ENCODE measurements around the gene NT5DC1.
A peak's percentile ranks its signal among the peaks of the same experiment; 100 is the strongest.

The NT5DC1 gene
- total RNA-seq = 6.9 to 32.2 (median 20.2) reads per million in 17 experiments

GRCh38 chr6:116100419-116101301 lies at the start of gene NT5DC1:
Gene NT5DC1, plus strand, starts transcription at chr6:116100853. Its CDS starts 78 bp downstream, at chr6:116100931.
- DNase-seq = peak; percentile 79 to 93 (median 85)

DNA sequence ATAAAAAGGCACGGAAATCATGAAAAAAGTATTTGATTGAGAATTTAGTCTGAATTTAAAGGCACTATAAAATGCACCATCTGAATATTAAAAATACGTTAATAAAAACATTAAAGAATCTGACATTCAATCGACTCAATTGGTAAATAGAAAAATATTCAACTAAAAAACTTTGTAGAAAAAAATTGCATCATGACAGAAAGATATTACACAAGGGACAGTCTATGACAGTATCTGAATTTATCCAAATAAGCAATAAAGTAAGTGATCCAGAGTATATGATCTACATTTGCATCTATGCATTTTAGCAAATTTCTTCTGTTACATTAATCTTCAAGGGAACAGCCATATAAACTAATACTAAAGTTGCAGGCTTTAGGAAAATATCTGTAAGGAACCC lies 49.4 kb upstream of the NT5DC1 start:
- no peak for DNase-seq

DNA sequence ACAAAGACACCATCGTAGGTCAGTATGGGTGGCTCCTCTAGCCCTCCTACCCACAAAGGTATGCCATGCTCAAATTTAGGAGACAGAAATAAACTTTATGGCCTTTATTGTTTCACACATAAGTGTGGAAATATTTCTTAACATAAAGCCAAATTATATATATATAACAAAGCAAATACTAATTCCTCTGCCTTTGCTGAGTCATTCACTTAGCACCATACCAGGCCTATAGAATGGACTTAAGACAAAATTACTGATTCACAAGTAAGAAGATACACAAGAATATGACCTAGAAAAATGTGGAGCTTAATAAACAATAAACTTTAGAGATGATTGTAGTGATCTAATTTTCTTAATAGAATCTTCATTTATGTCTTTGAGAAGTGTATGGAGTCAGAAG lies 45.1 kb upstream of the NT5DC1 start:
- no peak for DNase-seq

DNA sequence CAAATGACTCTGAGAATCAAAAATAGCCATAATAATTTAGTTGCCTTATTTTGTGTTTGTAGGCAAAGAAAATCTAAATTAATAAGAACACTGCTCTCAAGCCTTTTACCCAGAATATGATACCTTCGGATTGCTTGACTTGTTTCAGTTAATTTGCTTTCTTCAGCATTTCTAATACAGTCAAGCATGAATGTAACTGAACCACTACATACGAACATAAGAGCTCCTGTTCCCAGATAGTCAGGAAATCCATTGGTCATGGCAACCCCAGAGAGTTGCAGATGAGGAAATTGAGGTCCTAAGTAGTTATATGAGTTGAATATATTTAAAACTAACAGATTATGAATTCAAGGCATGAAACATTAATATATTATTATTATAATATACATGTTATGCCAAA lies 42.9 kb upstream of the NT5DC1 start:
- no peak for DNase-seq

DNA sequence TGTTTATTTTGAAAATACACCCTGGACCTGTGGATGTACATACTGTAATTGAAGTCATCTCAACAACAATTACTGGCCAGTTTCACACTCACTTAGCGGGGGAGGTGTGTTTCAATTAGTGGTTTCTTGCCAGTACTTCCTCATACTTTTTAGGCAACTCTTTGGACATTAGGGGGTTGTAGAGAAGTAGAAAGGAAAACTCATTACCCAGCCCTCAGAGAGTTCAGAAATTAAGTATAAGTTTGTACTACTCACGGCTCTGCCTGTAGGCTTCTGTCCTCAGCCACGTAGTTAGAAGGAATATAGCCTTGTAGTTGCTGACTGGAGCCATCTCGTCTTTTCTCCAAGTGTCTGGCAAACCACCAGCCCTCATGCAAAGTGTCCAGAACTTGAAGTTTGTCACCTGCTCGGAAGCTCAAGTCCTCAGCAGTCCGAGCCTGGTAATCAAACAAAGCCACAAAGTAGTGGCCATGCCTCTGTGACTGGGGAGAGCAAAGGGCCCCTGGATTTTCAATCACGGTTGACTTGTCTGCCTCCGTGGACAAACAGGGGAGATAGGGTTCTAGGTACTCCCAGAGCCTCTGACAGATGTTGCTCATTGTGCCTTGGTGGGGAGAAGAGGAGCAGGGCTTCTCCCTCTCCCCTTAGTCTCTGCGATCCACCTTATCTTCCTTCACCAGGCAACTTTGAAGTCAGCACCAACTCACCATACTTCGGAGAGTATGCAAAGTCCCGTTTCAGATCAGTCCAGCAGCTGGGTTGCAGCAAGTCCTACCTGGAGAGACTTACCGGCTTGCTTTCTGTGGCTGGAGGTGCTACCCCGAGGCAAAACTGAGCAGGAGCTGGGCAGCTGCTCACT lies 40.7 kb upstream of the NT5DC1 start:
- peak in 3 of 4 experiments; percentile 6 to 20 (median 19) for DNase-seq

- peak in 1 of 4 experiments; percentile 12 for DNase-seq
These were observed 39.9 kb upstream of the NT5DC1 start, which contains the start of gene FRK for GRCh38 chr6:116060572-116061283. Gene FRK, minus strand, starts transcription at chr6:116060891. Its CDS starts 580 bp downstream, at chr6:116060311.

GRCh38 chr6:116062496-116062895 lies 38.2 kb upstream of the NT5DC1 start:
- no peak for DNase-seq

DNA sequence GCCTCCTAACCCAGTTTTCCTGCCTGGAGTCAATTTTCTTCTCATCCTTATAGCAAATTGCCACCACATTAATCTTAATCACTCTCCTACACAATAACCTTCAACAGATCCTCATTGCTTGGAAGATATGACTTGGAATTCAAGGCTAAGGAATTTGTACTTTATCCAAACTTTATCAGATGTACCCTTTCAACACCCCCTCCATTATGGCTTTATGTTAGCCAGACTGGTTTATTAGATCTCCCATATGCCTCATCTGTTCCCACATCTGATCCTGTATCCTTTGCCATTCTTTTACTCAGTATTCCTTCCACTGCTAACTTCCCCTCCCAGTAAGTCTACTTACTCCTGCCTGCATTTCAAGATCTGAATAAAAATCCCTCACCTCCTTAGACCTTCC lies 36.0 kb upstream of the NT5DC1 start:
- DNase-seq = no peak

- no peak for DNase-seq
These were observed 33.9 kb upstream of the NT5DC1 start for GRCh38 chr6:116066789-116067188.

DNA sequence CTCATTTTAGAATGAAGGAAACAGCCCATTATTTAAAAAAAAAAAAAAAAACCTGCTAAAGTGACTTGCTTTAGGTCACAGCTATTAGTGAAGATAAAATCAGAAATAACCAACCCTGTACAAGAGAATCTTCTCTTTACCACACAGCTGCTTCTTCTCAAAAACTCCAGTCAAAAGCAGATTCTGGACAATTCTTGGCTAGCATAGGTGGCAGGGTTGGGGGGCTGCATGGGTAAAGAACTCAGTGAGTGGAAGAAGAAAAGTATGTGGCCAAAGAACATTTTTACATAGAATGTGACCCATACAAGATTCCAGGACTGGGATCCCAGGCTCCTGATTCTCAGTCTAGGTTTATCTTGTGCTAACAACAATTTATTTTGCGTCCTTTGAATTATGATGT lies 30.6 kb upstream of the NT5DC1 start:
- no peak for DNase-seq

- no peak for DNase-seq
These were observed 29.9 kb upstream of the NT5DC1 start for GRCh38 chr6:116070616-116071389.

- DNase-seq = no peak
These were observed 28.3 kb upstream of the NT5DC1 start for GRCh38 chr6:116072368-116072767.

DNA sequence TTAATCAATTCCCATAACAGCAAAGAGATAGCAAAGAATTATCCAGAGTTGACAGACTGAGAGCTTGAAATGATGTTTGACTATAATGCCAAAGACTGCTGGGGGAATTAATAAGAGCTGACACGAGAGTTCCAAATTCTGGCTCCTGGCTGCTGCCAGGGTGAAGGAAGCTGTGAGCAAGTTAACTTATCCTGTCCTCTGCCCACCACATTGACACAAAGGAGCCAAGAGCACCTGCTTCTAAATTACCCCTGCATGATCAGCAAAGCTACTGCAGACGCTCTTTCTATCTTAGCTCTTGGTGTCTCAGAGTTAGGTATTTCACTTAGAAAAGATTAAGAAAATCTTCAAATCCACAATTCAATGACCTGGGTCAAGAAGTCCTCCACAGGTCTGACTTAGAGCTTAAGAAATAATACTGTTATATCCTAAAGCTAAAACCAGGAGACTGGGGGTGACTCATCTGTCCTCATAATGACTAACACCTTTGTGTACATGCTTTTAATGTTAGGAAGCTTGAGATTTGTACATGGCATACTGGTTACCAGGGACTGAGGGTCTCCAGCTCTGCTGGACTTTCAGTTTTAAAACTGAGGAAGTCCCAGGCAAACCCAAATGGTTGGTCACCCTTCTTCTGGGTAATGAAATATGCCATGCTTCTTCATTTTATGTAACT lies 26.8 kb upstream of the NT5DC1 start:
- no peak for DNase-seq

- DNase-seq = no peak
These were observed 25.8 kb upstream of the NT5DC1 start for GRCh38 chr6:116074732-116075390.

DNA sequence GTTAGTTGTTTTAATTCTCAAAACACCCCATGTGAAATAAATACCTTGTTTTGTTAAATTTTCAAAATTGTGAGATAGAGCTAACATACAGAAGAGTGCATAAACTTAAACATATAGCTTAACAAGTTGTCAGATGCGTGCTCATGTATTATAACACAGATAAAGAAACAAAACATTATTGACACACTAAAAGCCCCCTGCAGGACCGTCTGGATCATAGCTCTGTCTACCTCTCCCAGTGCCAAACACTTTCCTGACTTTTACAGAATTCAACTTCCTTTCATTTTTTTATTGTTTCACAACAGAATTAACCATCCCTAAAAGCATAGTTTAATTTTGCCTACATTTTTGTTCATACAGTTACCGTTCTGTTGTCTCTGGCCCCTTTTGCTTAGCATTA lies 22.1 kb upstream of the NT5DC1 start:
- no peak for DNase-seq

- DNase-seq = no peak
These were observed 21.7 kb upstream of the NT5DC1 start for GRCh38 chr6:116078945-116079344.

- DNase-seq = no peak
These were observed 17.6 kb upstream of the NT5DC1 start for GRCh38 chr6:116083052-116083451.

DNA sequence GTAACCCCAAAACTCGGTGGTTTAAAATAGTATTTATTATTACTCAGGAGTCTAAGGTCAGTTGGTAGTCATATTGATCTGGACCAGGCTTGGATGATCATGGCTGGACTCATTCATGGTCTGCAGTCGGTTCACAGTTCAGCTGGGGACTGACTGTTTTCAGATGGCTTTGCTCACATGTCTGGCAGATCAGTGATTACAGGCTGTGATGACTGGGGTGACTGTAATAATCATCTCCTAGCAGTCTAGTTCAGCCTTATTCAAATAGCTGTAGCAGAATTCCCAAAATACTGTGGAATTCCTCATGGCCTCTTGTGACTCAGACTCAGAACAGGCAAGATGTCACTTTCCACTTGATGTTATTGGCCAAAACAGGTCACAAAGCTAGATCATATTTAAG lies 16.4 kb upstream of the NT5DC1 start:
- no peak for DNase-seq

- DNase-seq = no peak
These were observed 13.1 kb upstream of the NT5DC1 start for GRCh38 chr6:116087437-116088027.

DNA sequence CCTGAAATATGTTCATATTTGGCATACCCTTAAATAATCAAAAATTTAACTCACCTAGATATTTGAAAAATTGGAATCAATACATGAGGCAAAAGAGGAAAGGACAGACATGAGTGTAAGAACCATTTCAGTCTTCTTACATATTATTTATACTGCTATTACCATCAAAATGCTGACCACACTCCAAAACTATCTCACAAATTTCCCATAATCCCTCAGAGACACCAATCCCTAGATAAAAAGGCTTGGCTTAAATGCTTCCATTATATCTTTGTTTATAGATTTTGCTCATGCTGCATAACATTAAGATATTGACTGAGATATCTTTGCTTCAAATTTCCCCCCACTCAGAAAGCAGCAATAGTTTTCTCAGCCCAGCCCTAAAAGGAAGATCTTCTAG lies 11.7 kb upstream of the NT5DC1 start:
- no peak for DNase-seq

Data from suppressor macrophage (primary cell).